Renal pelvis (tissue), 4 donors: ENCODE data around the gene POLR2A. TPM values are rescaled to one million over a fixed set of nuclear protein-coding genes. Genes with fewer than 3 reads are reported as not detected.
"Not testable (repeated sequence)": the region's sequence is repeated elsewhere in the genome, so short reads cannot be mapped to it uniquely, and the experiment has no call there.

ENCODE experiments used
- DNase-seq: peaks from one replicate; pipeline ENCODE4 v3.0.0-alpha.2; 2013
- polyA plus RNA-seq, 3 donors: library from polyadenylated mRNA; unstranded; fragments of 120-200 nt; gene quantifications; one replicate each; pipeline ENCODE4 v1.2.1, GENCODE V29; 2013; ENCODE audit not compliant: insufficient read length in 3 of 3

Gene POLR2A
- polyA plus RNA-seq, 3 donors = 142 to 149 (median 143) TPM

DNA sequence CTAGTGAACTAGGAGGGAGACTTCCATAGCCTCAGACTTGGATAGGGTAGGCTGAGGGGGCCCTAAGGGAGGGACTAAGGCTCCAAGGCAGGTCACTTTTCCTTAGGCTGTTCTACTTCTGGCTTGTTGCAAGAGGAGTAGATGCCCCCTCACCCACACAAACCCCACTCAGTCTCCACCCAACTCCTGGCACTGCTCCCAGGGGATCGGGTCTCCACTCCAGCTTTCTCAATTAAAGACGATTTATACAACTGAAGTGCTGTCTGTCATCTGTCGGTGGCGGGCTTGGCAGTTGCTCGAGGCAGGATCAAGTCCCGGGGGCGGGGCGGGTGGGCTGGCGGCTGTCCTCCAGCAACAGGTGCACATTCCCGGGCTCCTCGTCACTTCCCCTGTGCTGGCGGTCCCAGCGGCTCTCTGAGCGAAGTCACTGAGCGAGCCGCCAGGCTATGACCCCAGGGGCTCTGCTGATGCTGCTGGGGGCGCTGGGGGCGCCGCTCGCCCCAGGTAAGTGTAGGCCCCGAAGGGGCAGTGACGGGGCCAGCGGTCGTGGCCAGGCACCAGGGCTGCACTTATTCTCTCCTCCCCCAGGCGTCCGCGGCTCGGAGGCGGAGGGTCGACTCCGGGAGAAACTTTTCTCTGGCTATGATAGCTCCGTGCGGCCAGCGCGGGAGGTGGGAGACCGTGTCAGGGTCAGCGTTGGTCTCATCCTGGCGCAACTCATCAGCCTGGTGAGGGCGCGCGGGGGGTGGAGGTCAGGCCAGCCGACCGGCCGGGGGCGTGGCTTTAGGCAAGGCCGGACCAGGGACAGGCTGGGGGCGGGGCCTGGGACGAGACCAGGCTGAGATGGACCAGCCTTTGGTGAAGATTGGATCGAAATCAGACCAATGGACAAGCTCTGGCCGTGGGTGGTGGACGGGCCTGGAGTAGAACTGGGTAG is 39.2 kb upstream of the POLR2A start, which contains the start of gene CHRNB1:
TSS of gene CHRNB1 (plus strand) at position 380 of the 937 bp plus-strand sequence. CDS start at position 447, 67 bp downstream.
- DNase-seq = no peak

- no peak for DNase-seq
Measured at GRCh38 chr17:7445619-7445968, 38.6 kb upstream of the POLR2A start.

DNA sequence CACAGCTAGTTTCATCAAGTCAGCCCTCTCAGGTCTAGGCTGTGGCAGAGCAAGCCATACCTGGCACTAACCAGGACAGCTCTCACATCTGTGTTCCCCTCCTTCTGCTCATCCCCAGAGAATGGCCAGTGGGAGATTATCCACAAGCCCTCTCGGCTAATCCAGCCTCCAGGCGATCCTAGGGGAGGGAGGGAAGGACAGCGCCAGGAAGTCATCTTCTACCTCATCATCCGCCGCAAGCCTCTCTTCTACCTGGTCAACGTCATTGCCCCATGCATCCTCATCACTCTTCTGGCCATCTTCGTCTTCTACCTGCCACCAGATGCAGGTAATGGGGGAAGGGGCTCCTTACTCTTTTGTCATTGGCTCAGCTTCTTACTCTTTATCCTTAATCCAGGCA is 35.7 kb upstream of the POLR2A start:
- no peak for DNase-seq

DNA sequence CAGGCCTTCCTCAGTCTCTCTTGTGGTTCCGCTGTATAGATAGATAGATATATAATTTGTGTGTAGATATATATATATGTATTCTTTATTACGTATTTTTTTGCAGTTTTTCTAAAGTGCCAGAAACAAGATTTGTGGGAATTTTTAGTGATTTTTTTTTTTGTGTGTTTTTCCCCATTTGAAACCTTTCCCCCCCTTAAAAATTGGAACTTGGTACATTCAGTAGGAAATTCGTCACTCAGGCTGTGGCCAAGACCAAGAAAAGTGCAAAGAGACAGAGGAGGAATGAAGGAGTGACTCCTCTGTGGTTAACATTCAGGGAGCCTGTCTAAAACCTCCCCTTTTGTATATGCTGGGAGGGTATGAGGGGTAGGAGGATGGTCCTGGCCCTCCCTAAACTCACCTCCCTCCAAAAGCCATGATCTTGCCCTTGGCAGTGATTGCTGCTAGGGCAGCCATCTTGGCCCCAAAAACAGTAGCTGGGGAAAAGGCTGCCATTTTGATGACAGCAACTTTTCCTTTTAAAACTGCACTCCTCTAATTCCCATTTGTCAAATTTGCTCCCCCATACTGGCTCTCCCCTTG is 24.1 kb upstream of the POLR2A start:
- no peak for DNase-seq

DNA sequence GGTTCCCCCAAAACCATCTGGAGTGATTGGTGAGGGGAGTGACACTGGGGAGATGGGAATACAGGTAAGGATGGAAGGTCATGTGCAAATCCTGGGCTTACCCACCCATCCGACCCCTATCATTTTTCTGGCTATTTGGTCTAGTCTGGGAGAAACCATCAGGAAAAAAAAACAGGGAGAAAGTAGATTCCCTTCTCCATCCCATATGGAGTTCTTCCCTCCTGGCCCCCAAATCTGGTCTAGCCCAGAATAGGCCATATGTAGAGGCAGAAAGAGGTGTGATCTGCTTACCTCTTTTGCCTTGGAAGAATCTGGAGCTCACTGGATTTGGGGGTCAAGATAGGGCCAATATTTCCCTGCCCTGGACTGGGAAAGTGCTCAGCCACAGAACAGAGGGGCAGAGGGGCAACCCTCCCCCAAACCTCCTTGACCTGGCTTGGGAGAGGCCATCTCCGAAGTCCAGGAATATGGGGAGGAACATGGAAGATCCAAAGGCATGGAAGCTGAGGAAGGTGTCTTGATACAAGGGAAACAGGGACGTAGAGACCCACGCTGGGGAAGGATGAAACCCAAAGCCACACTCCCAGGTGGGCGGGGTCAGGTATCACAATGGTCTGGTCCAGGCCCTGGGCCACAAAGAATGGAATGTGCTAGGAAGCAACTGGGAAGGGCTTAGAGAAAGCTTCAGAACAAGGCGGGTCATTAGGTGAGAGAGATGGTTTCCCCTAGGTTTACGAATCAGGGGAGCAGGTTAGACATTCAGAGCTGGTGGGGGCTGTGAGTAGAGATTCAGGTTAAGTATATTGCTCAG is 23.1 kb upstream of the POLR2A start:
- no peak for DNase-seq

GRCh38 chr17:7462474-7463371 is 21.4 kb upstream of the POLR2A start:
- no peak for DNase-seq

DNA sequence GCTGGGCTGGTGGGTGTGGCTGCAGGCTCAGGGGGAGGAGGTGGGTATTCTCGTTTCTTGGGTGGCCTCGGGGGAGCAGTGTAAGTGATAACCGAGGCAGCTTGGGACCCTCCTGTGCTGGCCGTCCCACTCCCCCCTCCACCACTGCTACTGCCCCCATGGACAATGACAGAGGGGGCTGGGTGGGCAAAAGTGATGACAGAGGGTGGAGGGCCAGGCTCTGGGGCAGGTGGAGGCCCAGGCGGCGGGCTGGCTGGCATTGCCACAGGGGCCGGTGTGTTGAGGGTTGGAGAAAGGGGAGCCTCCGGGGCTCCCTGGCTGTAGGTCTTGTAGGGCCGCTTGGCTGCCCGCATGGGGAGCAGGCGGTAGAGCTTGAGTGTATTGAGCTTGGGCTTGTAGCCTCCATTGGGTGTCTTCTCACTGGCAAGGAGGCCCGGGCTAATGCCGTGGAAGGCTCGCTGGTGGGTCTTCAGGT is 20.8 kb upstream of the POLR2A start:
- DNase-seq = no peak

DNA sequence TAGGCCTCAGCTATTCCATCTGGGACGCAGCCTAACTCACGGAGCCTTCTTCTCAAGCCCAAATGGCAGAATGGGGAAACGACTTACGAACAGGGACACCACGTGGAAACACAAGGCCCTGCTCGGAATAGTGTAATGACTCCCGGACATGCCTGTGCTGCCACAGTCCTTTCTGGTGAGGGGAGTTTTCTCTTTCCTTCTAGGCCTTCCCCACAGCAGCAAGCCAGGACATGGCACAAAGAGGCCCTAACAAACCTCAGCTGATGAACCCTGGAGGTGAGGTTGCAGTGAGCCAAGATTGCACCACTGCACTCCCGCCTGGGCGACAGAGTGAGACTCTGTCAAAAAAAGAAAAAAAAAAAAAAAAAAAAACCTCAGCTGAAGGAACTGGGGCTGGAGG is 20.1 kb upstream of the POLR2A start:
- DNase-seq = no peak

DNA sequence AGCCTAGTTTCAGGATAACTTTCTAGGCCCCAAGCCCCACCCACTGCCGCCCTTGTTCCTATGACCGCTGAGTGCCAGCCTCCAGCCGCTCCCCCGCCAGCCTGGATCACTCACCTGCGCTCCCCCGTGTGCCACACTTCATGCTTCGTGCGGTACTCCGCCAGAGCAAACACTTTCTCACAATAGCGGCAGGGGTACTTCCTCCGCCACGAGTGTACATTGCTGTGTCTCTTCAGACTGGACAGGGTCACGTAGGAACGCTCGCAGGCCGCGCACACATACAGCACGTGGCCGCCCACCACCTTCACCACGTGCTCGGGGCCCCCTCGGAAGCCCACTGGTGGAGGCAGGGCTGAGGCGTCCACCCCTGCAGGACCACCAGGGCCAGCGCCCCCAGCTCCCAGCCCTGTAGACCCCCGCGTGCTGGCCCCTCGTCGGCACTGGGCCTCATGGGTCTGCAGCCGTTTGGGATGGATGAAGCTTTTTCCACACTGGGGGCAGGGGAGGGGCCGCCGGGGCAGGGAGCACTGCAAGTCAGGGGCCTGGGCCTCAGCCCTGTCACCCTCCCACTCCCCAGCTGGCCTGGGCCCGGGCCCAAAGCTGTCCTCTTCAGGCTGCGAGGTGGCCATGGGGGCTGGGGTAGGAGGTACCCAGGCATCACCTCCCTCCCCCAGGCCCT is 18.4 kb upstream of the POLR2A start:
- DNase-seq = peak; percentile 46

DNA sequence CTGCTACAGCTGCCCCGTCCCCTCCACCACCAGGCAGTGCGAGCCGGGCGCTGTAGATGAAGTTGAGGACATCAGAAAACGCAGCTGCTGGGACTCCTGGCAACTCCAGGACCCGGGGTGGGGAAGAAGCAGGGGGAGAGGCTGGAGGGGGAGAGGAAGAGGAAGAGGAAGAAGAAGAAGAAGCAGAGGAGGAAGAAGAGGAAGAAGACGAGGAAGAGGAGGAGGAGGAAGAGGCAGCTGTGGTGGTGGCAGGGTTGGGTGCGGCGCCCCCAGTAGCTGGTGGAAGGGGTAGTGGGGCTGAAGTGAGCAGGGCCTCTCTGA is 17.9 kb upstream of the POLR2A start:
- DNase-seq = no peak

DNA sequence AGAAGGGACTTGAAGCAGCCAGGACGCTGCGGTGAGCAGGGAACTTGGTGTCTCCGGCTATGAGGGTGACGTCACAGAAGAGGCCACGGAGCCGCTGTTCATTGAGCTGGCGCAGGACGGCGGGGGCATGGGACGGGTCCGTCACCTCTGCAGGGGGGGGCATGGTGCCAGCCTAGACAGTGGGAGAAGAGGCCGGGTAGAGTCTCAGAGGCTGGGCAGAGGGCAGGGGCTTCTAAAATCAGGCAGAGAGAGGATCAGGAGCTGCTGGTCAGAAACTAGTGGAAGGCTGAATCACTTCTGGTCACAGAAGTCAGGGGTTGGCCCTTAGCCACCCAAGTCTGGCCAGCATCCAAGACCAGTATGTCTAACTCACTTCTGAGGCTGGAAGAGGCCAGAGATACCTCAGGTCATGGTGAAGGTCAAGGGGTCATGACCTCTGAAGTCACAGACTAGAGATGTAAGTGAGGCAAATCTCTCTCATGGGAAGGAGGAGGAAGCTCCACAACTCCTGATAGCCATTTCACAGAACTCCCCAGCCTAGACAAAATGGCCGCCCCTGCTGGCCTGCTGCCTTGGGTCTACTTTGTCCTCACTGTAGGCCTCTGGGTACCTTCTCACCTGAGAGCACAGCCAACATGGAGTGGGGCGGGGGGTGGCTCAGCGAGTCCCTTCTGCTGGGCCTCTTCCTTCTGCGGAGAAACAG is 17.4 kb upstream of the POLR2A start:
- no peak for DNase-seq

GRCh38 chr17:7467498-7467897 is 16.7 kb upstream of the POLR2A start:
- DNase-seq = no peak

DNA sequence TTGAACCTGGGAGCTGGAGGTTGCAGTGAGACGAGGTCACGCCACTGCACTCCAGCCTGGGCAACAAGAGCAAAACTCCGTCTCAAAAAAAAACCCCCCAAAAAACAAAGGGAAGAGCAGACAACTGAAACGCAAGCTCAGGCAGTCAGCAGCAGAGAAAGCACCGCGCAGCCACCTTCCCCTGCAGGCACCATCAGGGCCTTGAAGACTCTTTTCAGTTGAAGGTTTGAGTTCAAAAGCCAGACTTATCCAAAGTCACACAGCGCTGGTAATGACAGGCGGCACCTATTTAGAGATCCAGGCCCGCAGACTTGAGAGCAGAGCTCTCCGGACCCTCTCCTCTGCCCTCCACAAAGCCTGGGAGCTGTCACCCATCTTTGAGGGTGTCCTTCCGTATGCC is 15.9 kb upstream of the POLR2A start:
- no peak for DNase-seq

DNA sequence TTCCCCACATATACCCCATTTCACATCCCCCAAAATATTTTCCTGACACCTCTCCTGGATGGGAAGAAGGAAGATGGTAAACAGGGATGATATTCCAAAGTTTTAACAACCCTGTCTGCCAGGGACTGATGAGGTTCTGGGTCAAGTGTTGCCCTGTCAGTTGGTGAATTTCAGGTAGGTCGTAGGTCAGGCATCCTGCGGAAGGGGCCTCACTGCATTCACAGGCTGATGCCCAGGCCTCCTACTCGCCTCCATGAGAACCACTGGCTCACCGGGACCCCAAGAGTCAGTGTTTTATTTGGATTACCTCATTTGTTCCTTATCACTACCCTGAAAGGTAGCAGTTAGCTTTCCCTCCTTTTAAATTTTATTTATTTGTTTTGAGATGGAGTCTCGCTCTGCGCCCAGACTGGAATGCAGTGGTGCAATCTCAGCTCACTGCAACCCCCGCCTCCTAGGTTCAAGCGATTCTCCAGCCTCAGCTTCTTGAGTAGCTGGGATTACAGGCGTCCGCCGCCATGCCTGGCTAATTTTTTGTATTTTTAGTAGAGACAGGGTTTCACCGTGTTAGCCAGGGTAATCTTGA is 15.3 kb upstream of the POLR2A start:
- peak; percentile 42 for DNase-seq

DNA sequence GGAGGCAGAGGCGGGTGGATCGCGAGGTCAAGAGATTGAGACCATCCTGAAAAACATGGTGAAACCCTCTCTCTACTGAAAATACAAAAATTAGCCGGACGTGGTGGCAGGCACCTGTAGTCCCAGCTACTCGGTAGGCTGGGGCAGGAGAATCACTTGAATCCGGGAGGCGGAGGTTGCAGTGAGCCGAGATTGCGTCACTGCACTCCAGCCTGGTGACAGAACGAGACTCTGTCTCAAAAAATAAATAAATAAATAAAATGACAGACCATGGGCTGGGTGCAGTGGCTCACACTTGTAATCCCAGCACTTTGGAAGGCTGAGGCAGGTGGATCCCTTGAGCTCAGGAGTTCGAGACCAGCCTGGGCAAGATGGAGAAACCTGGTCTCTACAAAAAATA is 14.3 kb upstream of the POLR2A start:
- not testable (repeated sequence) for DNase-seq

- DNase-seq = not testable (repeated sequence)
Measured at GRCh38 chr17:7470457-7470973, 13.7 kb upstream of the POLR2A start.

DNA sequence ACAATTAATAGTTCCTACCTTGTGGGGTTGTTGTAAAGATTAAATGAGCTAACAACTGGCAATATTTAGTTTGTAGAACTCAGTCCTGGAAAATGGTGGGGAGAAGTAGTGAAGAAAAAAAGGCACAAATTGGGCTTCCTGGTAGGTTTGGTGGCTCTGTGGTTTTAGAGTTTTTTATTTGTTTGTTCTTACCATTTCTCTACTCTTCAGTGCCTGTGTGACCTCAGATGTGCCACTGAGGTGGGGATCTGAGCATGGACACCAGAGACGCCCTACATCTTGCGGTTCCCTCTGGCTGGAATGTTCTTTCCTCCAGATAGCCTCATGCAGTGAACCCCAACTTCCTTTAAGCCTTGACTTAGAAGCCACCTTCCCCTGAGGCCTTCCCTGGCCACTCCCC is 12.4 kb upstream of the POLR2A start:
- no peak for DNase-seq

DNA sequence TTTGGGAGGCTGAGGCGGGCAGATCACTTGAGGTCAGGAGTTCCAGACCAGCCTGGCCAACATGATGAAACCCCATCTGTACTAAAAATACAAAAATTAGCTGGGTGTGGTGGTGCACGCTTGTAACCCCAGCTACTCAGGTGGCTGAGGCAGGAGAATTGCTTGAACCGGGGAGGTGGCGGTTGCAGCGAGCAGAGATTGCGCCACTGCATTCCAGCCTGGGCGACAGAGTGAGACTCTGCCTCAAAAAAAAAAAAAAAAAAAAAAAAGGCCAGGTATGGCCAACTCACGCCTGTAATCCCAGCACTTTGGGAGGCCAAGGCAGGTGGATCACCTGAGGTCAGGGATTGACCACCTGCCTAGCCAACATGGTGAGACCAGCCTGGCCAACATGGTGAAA is 9.4 kb upstream of the POLR2A start:
- DNase-seq = not testable (repeated sequence)

GRCh38 chr17:7475764-7476422 is 8.3 kb upstream of the POLR2A start:
- DNase-seq = no peak
